HCT116 (cell line): Measurements from ENCODE around the gene GGTLC3. TPM values are rescaled to one million over a fixed set of nuclear protein-coding genes. Genes with fewer than 3 reads are reported as not detected.
A peak's percentile ranks its signal among the peaks of the same experiment; 100 is the strongest.
"Not testable (repeated sequence)": the region's sequence is repeated elsewhere in the genome, so short reads cannot be mapped to it uniquely, and the experiment has no call there.

Experiments used
- ATAC-seq: fragments of 200-7000 bp; cut with Tn5 transposase; 2 replicates; pipeline ENCODE4 v1.9.1; 2020; ENCODE audit warnings: mild to moderate bottlenecking, moderate library complexity
- BruUV-seq: library from RNA; stranded (reverse); fragments of 400-500 nt; replicated peaks from 2 replicates; lab custom pipeline; 2021; lab: Mats Ljungman, UMichigan
- CTCF ChIA-PET: fragments of 300-600 bp; sonication (Branson Sonifier 250); formaldehyde crosslinking; loops from one replicate; lab custom pipeline; 2021; ENCODE audit warnings: antibody characterized with exemption; lab: Charles Lee
- POLR2A ChIA-PET: fragments of 300-600, 350-600 bp; sonication (Branson Sonifier 250); formaldehyde crosslinking; loops from one replicate; lab custom pipeline; 2021; ENCODE audit warnings: antibody characterized with exemption; lab: Charles Lee
- RAD21 ChIA-PET, 2 experiments: fragments of 300-600 bp; sonication (Branson Sonifier 250); formaldehyde crosslinking; loops; one replicate each; lab custom pipeline; 2023; ENCODE audit warnings: low total read pairs in 2 of 2; ENCODE audit not compliant: uncharacterized antibody in 2 of 2, unreplicated experiment in 2 of 2, low non-redundant PET in 1 of 2; lab: Charles Lee
- DNase-seq: peaks from one replicate; pipeline ENCODE4 v3.0.0-alpha.2; 2010; ENCODE audit warnings: low read depth, low spot score
- H2AFZ ChIP-seq: fragments of 200-600 bp; shearing (Covaris generic), sonication (generic); 2 replicates; pipeline ENCODE4 v1.6.1; 2017; ENCODE audit warnings: low read depth, mixed run types, mixed read lengths, antibody characterized with exemption, low read length; ENCODE audit not compliant: poor library complexity, severe bottlenecking
- H3K27ac ChIP-seq: 2 replicates; pipeline ENCODE4 v1.5.1; 2012; ENCODE audit warnings: low read depth, low read length
- H3K27me3 ChIP-seq: fragments of 200-600 bp; sonication (generic); 2 replicates; pipeline ENCODE4 v1.6.1; 2016; ENCODE audit warnings: mixed run types, low read length, mixed read lengths; ENCODE audit not compliant: insufficient read depth
- H3K36me3 ChIP-seq, 2 experiments: fragments of 200-500 bp in 1 of 2; fragments of 200-600 bp in 1 of 2; sonication (Bioruptor generic) in 1 of 2; sonication (generic) in 1 of 2; 2 replicates each; pipeline versions ENCODE4 v1.5.1 to v1.6.1; 2014 to 2016; ENCODE audit warnings: low read length in 2 of 2, inconsistent platforms in 1 of 2, mixed read lengths in 1 of 2, mixed run types in 1 of 2; ENCODE audit not compliant: insufficient read depth in 2 of 2, control insufficient read depth in 1 of 2
- H3K4me1 ChIP-seq, 2 experiments: fragments of 200-600 bp in 1 of 2; sonication (generic) in 1 of 2; 2 replicates each; pipeline versions ENCODE4 v1.5.1 to v1.6.1; 2012 to 2017; ENCODE audit warnings: low read length in 2 of 2, inconsistent platforms in 1 of 2, mild to moderate bottlenecking in 1 of 2, mixed read lengths in 1 of 2, mixed run types in 1 of 2, moderate library complexity in 1 of 2; ENCODE audit not compliant: insufficient read depth in 2 of 2, control insufficient read depth in 1 of 2
- H3K4me2 ChIP-seq: fragments of 200-600 bp; sonication (generic); 2 replicates; pipeline ENCODE4 v1.6.1; 2017; ENCODE audit warnings: mixed run types, low read length, mixed read lengths
- H3K4me3 ChIP-seq, 2 experiments: fragments of 200-600 bp in 1 of 2; sonication (generic) in 1 of 2; replicated peaks in 1 of 2; 2 replicates each; pipeline ENCODE4 v1.5.1; 2011 to 2016; ENCODE audit warnings: low read length in 2 of 2, control low read depth in 1 of 2, low read depth in 1 of 2, mild to moderate bottlenecking in 1 of 2, mixed read lengths in 1 of 2, mixed run types in 1 of 2
- H3K79me2 ChIP-seq: fragments of 200-600 bp; sonication (generic); 2 replicates; pipeline ENCODE4 v1.6.1; 2017; ENCODE audit warnings: mild to moderate bottlenecking, mixed run types, low read length, moderate library complexity, mixed read lengths; ENCODE audit not compliant: insufficient read depth
- H3K9ac ChIP-seq: fragments of 200-600 bp; sonication (generic); 2 replicates; pipeline ENCODE4 v1.6.1; 2016; ENCODE audit warnings: low read length, mixed read lengths
- H3K9me2 ChIP-seq: fragments of 200-600 bp; sonication (generic), shearing (Covaris generic); 2 replicates; pipeline ENCODE4 v1.6.1; 2017; ENCODE audit warnings: mixed run types, mild to moderate bottlenecking, moderate library complexity; ENCODE audit not compliant: insufficient read depth
- H3K9me3 ChIP-seq, 2 experiments: fragments of 200-500 bp in 1 of 2; fragments of 200-600 bp in 1 of 2; sonication (Bioruptor generic) in 1 of 2; sonication (generic) in 1 of 2; 2 replicates each; pipeline ENCODE4 v1.6.1; 2014 to 2017; ENCODE audit warnings: low read length in 2 of 2, mixed read lengths in 2 of 2, inconsistent platforms in 1 of 2, low read depth in 1 of 2, mild to moderate bottlenecking in 1 of 2, mixed run types in 1 of 2, moderate library complexity in 1 of 2; ENCODE audit not compliant: control insufficient read depth in 1 of 2, insufficient read depth in 1 of 2
- H4K20me1 ChIP-seq: fragments of 200-600 bp; sonication (generic), shearing (Covaris generic); 2 replicates; pipeline ENCODE4 v1.6.1; 2017; ENCODE audit warnings: mixed run types, mild to moderate bottlenecking, moderate library complexity; ENCODE audit not compliant: insufficient read depth
- intact Hi-C: fragments of 100-400 bp; cut with micrococcal nuclease; formaldehyde crosslinking; loops from 2 replicates; pipeline ENCODE4 v1.10.0; 2022
- total RNA-seq: library from RNA; stranded (reverse); gene quantifications from one replicate; pipeline ENCODE4 v1.2.1, GENCODE V29; 2021; ENCODE audit not compliant: unreplicated experiment

Gene GGTLC3
- total RNA-seq, 1 experiment from 2014 or later: not detected

DNA sequence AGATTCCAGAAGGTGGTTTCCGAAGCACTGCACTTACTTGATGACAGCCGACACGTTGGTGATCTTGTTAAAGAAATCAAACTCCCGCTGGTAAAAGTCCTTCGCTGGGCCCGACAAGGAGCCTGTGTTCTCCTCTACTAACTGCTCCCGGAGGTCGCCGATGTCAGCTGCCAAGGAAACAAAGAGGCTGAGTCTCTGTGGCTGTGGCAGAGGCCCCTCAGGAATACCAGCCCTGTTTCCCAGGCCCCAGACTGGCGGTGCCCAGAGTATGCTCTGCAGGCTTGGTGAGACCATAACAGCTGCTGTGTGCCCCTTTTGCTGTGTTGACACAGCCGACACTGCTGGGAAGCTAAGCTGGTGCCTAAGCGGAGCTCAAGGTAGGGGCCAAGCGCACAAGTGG is 26.7 kb upstream of the GGTLC3 start:
- DNase-seq, H2AFZ ChIP-seq: not testable (repeated sequence)

GRCh38 chr22:18543400-18543799 is 25.4 kb upstream of the GGTLC3 start:
- H3K27ac ChIP-seq, ATAC-seq, H3K9me3 ChIP-seq, H4K20me1 ChIP-seq, CTCF ChIA-PET, BruUV-seq, intact Hi-C loops, DNase-seq, H3K79me2 ChIP-seq, H3K4me2 ChIP-seq, H3K4me1 ChIP-seq, H3K9ac ChIP-seq, RAD21 ChIA-PET, H3K27me3 ChIP-seq, H2AFZ ChIP-seq, H3K4me3 ChIP-seq, H3K36me3 ChIP-seq, POLR2A ChIA-PET, H3K9me2 ChIP-seq: not testable (repeated sequence)

More for the DNA sequence above, 26.7 kb upstream of the GGTLC3 start:
- H3K9me3 ChIP-seq, H3K4me2 ChIP-seq, H3K9ac ChIP-seq, H3K9me2 ChIP-seq, BruUV-seq, ATAC-seq, H4K20me1 ChIP-seq, H3K27me3 ChIP-seq, intact Hi-C loops, H3K4me3 ChIP-seq, H3K79me2 ChIP-seq, H3K4me1 ChIP-seq, POLR2A ChIA-PET, RAD21 ChIA-PET, H3K27ac ChIP-seq, H3K36me3 ChIP-seq, CTCF ChIA-PET: not testable (repeated sequence)

DNA sequence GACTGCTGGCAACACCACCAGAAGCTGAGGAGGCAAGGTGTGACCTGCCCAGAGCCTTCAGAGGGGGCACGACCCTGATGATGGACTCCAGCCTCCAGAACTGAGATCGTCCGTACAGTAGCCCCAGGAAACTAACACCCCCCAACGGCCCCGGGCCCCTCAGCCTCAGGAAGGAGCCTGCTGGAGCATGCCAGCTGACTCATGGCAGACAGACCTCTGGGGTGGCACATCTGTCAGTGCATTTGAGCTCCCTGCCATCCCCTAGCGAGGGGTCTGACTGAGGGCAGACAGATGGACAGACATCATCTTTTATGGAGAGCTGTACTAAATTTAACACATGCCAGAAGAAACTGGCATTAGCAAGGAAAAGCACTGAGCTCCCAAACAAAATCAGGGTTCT is 22.0 kb upstream of the GGTLC3 start:
- intact Hi-C loops, BruUV-seq, H3K4me2 ChIP-seq, H2AFZ ChIP-seq, H3K4me3 ChIP-seq, H3K79me2 ChIP-seq, DNase-seq, H3K9me3 ChIP-seq, POLR2A ChIA-PET, H3K36me3 ChIP-seq, H3K9me2 ChIP-seq, CTCF ChIA-PET, H4K20me1 ChIP-seq, ATAC-seq, H3K27ac ChIP-seq, H3K9ac ChIP-seq, RAD21 ChIA-PET, H3K27me3 ChIP-seq, H3K4me1 ChIP-seq: not testable (repeated sequence)

DNA sequence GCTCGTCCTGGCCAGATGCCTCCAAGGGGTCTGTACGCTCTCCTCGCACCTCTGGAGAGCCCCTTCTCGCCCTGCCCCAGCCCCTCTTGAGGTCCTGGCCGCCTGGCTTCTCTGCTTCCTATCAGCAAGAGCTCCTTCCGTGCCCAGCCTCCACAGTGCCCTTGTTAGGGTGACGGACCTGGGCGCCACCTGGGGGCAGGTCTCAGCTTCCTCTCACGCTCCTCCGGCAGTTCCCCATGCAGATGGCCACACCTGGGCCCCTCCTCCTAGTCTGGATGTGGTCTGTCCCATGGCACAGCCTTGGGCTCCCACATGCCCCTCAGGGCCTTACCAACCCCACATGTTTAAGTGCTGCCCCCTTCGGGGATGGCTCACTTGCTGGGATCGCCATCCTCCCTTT is 16.4 kb upstream of the GGTLC3 start:
- H3K9ac ChIP-seq, H3K36me3 ChIP-seq, POLR2A ChIA-PET, H3K4me3 ChIP-seq, H4K20me1 ChIP-seq, BruUV-seq, H3K4me1 ChIP-seq, DNase-seq, CTCF ChIA-PET, H2AFZ ChIP-seq, H3K9me2 ChIP-seq, H3K9me3 ChIP-seq, intact Hi-C loops, H3K27ac ChIP-seq, H3K79me2 ChIP-seq, H3K4me2 ChIP-seq, H3K27me3 ChIP-seq, RAD21 ChIA-PET: not testable (repeated sequence)
- ATAC-seq: peak; percentile 37; the same call in 1 of the 2 replicates

DNA sequence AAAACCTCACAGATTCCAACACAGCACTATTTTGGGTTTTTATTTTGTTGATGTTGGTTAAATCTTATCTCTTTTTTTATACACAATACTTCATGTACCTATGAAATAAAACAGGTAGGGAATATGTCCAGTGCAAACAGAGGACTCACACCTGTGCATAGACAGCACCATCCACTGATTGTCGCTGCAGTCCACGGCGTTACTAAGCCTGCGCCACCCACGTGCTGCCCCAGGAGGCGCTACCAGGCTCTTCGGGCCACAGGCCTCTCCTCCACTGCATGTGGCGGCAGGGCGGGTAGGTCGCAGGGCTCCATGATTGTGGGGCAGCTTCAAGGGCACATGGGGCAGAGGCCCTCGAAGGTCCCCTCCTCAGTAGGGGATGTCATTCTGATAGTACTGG is 15.7 kb upstream of the GGTLC3 start:
- H3K36me3 ChIP-seq, ATAC-seq, H3K27ac ChIP-seq, H4K20me1 ChIP-seq, H3K9me3 ChIP-seq, DNase-seq, BruUV-seq, RAD21 ChIA-PET, intact Hi-C loops, H3K4me2 ChIP-seq, H3K27me3 ChIP-seq, CTCF ChIA-PET, H3K9me2 ChIP-seq, H3K4me3 ChIP-seq, POLR2A ChIA-PET, H3K79me2 ChIP-seq, H2AFZ ChIP-seq, H3K9ac ChIP-seq, H3K4me1 ChIP-seq: not testable (repeated sequence)
